NT2/D1 (cell line): ENCODE data around the gene RPL15.

Source experiments
- SUZ12 ChIP-seq: IDR thresholded peaks from 2 replicates; pipeline ENCODE4 v1.6.1; 2011; ENCODE audit not compliant: insufficient read length, insufficient read depth; ENCODE audit errors: extremely low read depth
- YY1 ChIP-seq: IDR thresholded peaks from 2 replicates; pipeline ENCODE4 v1.6.1; 2011; ENCODE audit not compliant: insufficient read length, insufficient read depth
- ZNF274 ChIP-seq: IDR thresholded peaks from 2 replicates; pipeline ENCODE4 v1.6.1; 2011; ENCODE audit warnings: mild to moderate bottlenecking, low read depth, low read length

- TF ChIP-seq YY1 (no peak), ZNF274 (no peak), SUZ12 (no peak)
Measured at GRCh38 chr3:23923786-23924185, 6.9 kb downstream of the RPL15 start.
